ENCODE results near the gene TMEM140. TPM values are rescaled to one million over a fixed set of nuclear protein-coding genes. Genes with fewer than 3 reads are reported as not detected.

TMEM140 gene
- total and polyA plus RNA-seq, 2 of the 13 experiments (the other 11 are each of a cell fraction or from before 2014, with no cell fraction given): 9.2 to 21.7 TPM

DNA sequence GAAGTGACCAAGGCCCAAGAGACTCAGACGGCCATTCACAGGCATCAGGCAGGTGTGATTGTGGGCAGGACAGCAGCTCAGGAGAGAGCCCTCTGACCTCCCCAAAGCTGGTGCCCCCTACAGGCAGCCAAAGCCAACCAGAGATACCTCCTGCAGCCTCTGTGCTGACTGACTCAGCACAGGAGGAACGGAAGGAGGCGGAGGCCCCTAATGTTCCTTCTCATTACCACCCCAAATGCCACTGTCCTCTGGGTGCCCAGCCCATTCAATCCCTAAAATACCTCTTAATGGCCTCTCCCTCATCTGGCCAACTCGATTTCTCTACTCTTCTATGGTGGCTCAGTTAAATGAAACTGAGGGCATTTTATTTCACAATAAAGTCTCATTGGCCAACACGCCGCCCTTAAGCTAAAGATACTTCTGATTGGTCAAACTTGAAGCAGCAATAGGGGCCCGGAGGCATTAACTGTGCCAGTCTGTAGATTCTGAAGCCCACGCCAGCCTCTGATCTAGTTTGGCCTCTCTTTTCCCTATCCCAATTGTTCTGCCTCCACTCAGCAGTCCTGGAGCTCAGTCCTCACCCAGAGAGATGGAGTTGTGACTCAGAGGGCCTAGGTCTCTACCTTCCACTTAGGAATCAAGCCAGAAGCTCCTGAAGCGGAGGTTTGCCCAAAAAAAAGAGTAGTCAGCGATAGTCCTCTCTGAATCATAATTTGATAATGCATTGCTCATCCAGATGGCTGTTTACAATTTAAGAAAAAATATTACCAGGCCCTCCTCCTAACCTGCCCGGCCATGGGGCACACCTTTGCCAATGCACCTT lies 21.5 kb downstream of the TMEM140 start (continued):
- TF ChIP-seq, protein P1, sequence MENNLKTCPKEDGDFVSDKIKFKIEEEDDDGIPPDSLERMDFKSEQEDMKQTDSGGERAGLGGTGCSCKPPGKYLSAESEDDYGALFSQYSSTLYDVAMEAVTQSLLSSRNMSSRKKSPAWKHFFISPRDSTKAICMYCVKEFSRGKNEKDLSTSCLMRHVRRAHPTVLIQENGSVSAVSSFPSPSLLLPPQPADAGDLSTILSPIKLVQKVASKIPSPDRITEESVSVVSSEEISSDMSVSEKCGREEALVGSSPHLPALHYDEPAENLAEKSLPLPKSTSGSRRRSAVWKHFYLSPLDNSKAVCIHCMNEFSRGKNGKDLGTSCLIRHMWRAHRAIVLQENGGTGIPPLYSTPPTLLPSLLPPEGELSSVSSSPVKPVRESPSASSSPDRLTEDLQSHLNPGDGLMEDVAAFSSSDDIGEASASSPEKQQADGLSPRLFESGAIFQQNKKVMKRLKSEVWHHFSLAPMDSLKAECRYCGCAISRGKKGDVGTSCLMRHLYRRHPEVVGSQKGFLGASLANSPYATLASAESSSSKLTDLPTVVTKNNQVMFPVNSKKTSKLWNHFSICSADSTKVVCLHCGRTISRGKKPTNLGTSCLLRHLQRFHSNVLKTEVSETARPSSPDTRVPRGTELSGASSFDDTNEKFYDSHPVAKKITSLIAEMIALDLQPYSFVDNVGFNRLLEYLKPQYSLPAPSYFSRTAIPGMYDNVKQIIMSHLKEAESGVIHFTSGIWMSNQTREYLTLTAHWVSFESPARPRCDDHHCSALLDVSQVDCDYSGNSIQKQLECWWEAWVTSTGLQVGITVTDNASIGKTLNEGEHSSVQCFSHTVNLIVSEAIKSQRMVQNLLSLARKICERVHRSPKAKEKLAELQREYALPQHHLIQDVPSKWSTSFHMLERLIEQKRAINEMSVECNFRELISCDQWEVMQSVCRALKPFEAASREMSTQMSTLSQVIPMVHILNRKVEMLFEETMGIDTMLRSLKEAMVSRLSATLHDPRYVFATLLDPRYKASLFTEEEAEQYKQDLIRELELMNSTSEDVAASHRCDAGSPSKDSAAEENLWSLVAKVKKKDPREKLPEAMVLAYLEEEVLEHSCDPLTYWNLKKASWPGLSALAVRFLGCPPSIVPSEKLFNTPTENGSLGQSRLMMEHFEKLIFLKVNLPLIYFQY (CRISPR knock-in tag; IDR thresholded peaks at IDR 0.05; ENCODE audit: borderline replicate concordance): no peak
- TF ChIP-seq CHD4 (IDR thresholded peaks at IDR 0.05; ENCODE audit: borderline replicate concordance, low read length) (no peak), ZFP36L1 (CRISPR knock-in tag; IDR thresholded peaks at IDR 0.05) (no peak), KAT7 (CRISPR knock-in tag; IDR thresholded peaks at IDR 0.05; ENCODE audit: borderline replicate concordance) (no peak), ZNF547 (CRISPR knock-in tag; IDR thresholded peaks at IDR 0.05) (no peak; the same call in 1 of the 2 replicates), SIN3A (IDR thresholded peaks at IDR 0.05; ENCODE audit: borderline replicate concordance, low read depth, low read length) (no peak), EED (CRISPR knock-in tag; IDR thresholded peaks at IDR 0.05) (no peak), ZNF777 (CRISPR knock-in tag; IDR thresholded peaks at IDR 0.05) (no peak), HIVEP1 (CRISPR knock-in tag; IDR thresholded peaks at IDR 0.05) (no peak), ZNF354B (CRISPR knock-in tag; IDR thresholded peaks at IDR 0.05) (no peak), ZMYM3 (CRISPR knock-in tag; IDR thresholded peaks at IDR 0.05) (no peak), SSRP1 (CRISPR knock-in tag; IDR thresholded peaks at IDR 0.05) (0 out of 2 replicates have a peak, but pooled peaks have one; percentile 34), ZNF30 (CRISPR knock-in tag; IDR thresholded peaks at IDR 0.05) (no peak)
- TF ChIP-seq, protein P2, sequence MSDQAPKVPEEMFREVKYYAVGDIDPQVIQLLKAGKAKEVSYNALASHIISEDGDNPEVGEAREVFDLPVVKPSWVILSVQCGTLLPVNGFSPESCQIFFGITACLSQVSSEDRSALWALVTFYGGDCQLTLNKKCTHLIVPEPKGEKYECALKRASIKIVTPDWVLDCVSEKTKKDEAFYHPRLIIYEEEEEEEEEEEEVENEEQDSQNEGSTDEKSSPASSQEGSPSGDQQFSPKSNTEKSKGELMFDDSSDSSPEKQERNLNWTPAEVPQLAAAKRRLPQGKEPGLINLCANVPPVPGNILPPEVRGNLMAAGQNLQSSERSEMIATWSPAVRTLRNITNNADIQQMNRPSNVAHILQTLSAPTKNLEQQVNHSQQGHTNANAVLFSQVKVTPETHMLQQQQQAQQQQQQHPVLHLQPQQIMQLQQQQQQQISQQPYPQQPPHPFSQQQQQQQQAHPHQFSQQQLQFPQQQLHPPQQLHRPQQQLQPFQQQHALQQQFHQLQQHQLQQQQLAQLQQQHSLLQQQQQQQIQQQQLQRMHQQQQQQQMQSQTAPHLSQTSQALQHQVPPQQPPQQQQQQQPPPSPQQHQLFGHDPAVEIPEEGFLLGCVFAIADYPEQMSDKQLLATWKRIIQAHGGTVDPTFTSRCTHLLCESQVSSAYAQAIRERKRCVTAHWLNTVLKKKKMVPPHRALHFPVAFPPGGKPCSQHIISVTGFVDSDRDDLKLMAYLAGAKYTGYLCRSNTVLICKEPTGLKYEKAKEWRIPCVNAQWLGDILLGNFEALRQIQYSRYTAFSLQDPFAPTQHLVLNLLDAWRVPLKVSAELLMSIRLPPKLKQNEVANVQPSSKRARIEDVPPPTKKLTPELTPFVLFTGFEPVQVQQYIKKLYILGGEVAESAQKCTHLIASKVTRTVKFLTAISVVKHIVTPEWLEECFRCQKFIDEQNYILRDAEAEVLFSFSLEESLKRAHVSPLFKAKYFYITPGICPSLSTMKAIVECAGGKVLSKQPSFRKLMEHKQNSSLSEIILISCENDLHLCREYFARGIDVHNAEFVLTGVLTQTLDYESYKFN (CRISPR knock-in tag; conservative IDR thresholded peaks at IDR 0.05): no peak
- TF ChIP-seq, protein P3, sequence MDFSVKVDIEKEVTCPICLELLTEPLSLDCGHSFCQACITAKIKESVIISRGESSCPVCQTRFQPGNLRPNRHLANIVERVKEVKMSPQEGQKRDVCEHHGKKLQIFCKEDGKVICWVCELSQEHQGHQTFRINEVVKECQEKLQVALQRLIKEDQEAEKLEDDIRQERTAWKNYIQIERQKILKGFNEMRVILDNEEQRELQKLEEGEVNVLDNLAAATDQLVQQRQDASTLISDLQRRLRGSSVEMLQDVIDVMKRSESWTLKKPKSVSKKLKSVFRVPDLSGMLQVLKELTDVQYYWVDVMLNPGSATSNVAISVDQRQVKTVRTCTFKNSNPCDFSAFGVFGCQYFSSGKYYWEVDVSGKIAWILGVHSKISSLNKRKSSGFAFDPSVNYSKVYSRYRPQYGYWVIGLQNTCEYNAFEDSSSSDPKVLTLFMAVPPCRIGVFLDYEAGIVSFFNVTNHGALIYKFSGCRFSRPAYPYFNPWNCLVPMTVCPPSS (IDR thresholded peaks at IDR 0.05): no peak
- TF ChIP-seq, protein P4, sequence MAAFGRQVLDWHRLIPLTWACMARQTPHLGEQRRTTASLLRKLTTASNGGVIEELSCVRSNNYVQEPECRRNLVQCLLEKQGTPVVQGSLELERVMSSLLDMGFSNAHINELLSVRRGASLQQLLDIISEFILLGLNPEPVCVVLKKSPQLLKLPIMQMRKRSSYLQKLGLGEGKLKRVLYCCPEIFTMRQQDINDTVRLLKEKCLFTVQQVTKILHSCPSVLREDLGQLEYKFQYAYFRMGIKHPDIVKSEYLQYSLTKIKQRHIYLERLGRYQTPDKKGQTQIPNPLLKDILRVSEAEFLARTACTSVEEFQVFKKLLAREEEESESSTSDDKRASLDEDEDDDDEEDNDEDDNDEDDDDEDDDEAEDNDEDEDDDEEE (CRISPR knock-in tag; IDR thresholded peaks at IDR 0.05): no peak
- TF ChIP-seq, protein P5, sequence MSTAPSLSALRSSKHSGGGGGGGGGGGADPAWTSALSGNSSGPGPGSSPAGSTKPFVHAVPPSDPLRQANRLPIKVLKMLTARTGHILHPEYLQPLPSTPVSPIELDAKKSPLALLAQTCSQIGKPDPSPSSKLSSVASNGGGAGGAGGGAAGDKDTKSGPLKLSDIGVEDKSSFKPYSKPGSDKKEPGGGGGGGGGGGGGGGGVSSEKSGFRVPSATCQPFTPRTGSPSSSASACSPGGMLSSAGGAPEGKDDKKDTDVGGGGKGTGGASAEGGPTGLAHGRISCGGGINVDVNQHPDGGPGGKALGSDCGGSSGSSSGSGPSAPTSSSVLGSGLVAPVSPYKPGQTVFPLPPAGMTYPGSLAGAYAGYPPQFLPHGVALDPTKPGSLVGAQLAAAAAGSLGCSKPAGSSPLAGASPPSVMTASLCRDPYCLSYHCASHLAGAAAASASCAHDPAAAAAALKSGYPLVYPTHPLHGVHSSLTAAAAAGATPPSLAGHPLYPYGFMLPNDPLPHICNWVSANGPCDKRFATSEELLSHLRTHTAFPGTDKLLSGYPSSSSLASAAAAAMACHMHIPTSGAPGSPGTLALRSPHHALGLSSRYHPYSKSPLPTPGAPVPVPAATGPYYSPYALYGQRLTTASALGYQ (CRISPR knock-in tag; IDR thresholded peaks at IDR 0.05): no peak
